HS-27A (cell line): ENCODE measurements around the gene GET3.

Experiments used
- DNase-seq: peaks from one replicate; pipeline ENCODE4 v3.0.0-alpha.2; 2012; ENCODE audit warnings: low read depth, missing footprints

Gene GET3

DNA sequence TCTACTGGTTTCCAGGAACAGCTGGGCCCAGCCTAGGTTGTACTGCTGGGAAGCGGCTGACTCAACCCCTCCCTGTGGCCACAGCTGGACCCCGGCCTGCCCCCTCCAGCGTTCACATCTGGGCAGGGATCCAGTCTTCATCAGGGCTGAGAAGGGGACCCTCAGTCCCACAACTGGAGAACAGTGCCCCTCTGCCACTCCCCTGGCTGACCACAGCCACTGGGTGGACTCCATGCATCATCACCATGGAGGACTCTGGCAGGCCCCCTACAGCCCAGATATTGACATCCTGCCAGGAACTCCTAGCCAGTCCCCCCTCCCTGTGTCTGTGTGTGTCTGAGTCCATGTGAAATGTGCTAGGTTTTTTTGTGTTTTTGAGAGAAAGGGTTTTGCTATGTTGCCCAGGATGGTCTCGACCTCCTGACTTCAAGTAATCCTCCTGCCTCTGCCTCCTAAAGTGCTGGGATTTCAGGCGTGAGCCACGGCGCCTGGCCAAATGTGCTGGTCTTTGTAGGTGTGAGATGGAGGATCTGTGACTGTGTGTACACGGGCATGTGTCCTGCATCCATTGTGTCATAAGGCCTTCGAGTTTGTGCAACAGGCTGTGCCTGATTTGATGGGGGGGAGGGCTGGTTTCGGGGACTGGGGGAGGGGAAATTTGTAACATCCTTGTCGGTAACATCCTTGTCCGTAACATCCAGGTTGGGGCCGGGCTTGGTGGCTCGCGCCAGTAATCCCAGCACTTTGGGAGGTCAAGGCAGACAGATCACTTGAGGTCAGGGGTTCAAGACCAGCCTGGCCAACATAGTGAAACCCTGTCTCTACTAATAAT is 42.1 kb downstream of the GET3 start:
- no peak for DNase-seq

DNA sequence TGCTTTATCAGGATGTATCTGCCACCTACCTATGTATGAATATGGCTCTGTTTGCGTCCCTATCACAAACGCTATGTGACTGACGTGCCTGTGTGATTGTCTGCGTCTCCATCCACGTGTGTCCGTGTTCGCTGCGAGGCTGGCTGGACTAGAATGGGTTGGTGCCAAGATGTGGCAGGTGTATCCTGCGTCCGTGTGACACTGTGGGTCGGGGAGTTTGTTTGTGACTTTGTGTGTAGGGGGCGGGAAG is 44.8 kb downstream of the GET3 start:
- no peak for DNase-seq

- no peak for DNase-seq
These were observed 45.4 kb downstream of the GET3 start for GRCh38 chr19:12782424-12783290.

DNA sequence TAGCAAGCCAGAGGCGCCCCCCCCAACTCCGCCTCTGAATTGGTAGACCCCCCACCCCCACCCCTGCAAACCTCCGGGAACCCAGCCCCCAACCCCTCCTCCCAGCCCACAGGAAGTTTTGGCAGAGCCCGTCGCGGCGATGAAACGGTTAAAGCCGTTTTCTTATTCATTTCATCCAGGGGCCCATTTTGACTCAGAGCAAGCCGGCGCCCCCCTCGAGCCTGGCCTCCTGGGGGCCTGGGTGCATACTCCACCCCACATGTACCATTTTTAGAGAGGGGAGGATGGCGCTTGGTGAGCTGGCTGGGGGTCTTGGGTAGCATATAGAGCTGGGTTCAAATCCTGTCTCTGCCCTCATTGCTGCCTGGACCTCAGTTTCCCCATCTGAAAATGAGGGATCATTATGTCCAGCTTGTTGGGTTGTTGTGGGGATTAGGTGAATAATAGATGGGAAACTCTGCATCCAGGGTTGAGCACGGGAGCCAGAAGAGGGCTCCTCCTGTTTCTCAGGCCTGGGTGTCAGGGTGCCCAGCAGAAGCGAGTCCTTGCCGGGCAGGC is 46.1 kb downstream of the GET3 start:
- no peak for DNase-seq

DNA sequence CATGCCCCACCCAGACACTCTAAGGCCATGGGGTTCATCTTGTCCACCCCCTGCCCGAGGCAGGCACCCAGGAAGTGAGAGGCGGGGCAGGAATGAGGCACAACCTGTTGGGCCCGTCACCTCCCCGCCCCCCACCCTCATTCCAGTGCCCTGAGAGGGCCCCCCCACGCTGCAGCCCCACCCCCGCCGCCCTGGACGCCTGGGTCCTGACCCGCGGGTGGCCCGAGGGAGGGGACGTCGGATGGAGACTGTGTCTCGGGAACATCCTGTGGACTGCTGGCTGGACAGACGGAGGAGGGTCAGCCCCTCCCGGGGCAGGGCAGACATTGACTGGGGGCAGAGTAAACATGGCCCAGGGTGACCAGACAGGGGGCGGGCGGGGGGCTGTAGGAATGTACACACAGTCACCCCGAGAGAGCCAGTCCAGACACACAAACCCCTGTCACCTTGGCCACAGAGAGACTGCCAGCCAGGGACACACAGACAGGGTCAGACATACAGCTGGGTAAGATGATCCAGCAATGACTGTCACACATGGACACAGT is 46.6 kb downstream of the GET3 start:
- DNase-seq: no peak

- no peak for DNase-seq
These were observed 47.1 kb downstream of the GET3 start for GRCh38 chr19:12784394-12784870.

GRCh38 chr19:12784871-12785430 is 47.7 kb downstream of the GET3 start:
- no peak for DNase-seq

- no peak for DNase-seq
These were observed 48.2 kb downstream of the GET3 start for GRCh38 chr19:12785431-12786031.

DNA sequence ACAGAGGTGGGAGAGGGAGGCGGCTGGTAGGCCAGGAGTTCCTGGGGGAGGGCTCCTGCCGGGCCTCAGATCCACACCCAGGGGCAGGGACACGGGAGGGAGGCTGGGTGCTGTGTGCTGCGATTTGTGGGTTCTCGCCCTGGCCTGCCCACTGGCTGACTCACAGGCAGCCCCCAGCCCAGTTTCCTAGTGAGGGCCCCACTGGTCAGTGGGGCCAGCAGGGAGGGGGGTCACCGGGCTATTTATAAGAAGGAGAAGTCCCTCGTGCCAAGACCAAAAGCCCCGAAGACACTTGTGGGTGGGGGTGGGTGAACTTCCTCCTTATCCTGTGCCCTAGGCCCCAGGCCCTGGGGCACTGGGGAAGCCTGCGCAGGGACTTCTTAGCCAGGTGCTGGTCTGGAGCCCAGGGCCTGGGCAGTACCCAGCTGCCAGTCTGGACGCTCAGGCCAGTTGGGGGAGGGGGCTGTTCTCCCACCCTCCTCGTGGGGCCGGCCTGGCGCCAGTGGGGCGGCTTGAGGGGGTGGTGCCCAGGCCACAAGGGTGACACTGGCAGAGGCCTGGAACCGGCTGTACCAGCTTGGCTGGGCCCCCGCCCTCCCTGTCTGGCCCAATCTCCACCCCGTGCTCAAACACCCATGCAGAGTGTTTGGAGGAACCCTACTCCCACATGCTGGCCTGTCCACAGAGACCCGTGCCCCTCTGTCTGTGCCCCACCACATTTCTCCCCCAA is 49.0 kb downstream of the GET3 start:
- no peak for DNase-seq

DNA sequence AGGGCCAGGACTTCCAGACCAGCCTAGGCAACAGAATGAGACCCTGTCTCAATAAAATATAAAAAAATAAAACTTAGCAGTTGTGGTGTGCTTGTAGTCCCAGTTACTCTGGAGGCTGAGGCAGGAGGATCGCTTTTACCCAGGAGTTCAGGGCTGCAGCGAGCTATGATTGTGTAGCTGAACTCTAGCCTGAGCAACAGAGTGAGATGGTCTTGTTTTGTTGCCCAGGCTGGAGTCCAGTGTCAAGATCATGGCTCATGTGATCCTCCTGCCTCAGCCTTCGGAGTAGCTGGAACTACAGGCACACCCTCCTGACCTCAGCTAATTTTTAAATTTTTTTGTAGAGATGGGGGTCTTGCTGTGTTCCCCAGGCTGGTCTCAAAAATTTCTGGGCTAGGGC is 49.7 kb downstream of the GET3 start:
- no peak for DNase-seq

GRCh38 chr19:12787458-12787857 is 50.2 kb downstream of the GET3 start:
- DNase-seq: no peak

DNA sequence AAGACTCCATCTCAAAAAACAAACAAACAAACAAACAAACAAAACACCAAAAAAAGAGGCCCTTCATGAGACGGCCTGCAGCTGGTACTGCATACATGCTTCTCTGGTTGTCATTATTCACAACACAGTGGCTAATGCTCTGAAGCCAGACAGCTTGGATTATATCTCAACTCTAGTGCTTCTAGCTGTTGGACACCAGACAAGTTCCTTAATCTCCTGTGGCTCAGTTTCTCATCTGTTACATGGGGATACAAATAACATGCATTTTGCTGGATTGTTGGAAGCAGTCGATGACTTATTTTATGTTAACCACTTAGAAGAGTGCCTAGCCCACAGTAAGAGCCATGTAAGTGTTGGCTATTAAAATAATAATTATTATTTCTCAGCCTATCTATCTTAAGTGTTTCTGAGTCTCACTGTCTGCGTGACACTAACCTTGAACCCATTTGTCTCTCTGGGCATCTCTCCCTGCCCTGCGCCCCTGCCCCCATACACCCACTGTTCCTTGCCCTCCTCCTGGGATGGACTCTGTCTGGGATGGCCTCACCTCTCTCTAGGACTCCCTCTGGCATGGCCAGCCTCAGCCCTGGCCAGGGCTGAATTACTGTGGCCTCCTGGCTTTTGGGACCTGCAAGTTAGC is 50.9 kb downstream of the GET3 start:
- DNase-seq: no peak

DNA sequence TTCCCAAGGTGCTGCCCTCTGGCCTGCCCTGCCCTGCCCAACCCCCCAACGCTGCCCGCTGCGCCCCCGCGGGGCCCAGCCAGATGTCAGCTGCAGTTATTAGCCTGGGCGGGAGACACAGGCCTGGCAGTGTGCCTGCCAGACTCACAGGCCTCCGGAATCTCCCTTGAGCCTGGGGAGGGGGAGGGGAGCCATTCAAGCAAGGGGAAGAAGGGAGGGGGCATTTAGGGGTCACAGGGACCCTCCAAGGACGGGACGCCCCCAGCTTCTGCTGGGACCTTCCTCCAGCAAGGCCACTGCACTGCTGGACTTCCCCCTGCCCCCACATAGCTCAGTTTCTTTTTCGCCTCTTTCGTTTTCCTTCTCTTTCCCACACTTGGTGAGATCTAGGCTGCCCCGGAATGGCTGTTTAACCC is 51.4 kb downstream of the GET3 start:
- DNase-seq: no peak

GRCh38 chr19:12789098-12789903 is 52.0 kb downstream of the GET3 start:
- DNase-seq: no peak

DNA sequence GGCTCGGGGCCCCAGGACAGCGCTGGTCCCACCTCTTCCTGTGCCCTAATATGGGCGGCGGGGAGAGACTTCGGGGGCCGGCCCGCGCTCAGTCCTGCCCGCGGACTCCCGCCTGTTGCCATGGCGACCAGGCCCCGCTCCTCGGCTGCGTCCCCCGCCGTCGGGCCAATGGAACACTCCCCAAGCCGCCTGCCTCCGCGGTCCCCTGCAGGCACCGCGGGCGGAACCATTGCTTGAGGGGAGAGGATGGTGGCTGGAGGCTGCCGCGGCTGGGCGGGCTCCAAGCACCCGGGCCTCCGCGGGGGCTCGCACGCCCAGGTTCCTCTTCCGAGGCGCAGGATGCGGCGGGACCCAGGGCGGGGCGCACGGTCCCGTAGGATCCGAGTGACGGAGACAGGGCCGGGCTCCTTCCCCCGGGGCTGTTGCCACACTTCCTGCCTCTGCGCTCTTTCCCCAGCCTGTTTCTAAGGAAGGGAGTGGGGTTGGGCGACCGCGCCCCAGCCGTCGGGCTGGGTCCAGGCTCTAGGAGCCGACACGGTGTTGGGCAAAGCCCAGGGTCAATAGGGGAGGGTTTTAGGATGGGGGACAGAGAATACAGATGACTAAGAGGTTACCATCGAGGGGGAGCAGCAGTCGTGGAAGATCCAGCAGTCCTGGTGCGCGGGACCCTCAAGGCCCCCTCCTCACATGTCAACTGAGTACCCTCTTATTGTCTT is 52.8 kb downstream of the GET3 start:
- no peak for DNase-seq

- DNase-seq: no peak
These were observed 53.5 kb downstream of the GET3 start for GRCh38 chr19:12790628-12791344.

DNA sequence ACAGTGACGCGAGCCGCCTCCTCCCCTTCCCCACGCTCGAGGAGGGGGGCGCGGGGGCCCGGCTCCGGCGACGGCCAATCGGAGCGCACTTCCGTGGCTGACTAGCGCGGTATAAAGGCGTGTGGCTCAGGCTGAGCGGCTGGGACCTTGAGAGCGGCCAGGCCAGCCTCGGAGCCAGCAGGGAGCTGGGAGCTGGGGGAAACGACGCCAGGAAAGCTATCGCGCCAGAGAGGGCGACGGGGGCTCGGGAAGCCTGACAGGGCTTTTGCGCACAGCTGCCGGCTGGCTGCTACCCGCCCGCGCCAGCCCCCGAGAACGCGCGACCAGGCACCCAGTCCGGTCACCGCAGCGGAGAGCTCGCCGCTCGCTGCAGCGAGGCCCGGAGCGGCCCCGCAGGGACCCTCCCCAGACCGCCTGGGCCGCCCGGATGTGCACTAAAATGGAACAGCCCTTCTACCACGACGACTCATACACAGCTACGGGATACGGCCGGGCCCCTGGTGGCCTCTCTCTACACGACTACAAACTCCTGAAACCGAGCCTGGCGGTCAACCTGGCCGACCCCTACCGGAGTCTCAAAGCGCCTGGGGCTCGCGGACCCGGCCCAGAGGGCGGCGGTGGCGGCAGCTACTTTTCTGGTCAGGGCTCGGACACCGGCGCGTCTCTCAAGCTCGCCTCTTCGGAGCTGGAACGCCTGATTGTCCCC is 54.2 kb downstream of the GET3 start, which contains the start of gene JUNB:
Gene JUNB (plus strand): TSS at position 142 of the 706 bp plus-strand sequence. CDS start 286 bp downstream, at position 428.
- DNase-seq: no peak
